Muscle of leg (tissue), 11 donors: ENCODE measurements around the gene MICU1. TPM values are rescaled to one million over a fixed set of nuclear protein-coding genes. Genes with fewer than 3 reads are reported as not detected.
A peak's percentile ranks its signal among the peaks of the same experiment; 100 is the strongest.
"Not testable (repeated sequence)": the region's sequence is repeated elsewhere in the genome, so short reads cannot be mapped to it uniquely, and the experiment has no call there.

Source experiments
- DNase-seq: peaks from one replicate; pipeline ENCODE4 v3.0.0; 2013
- H3K27ac ChIP-seq: one replicate; pipeline ENCODE4 v1.5.1; 2013; ENCODE audit warnings: mild to moderate bottlenecking, low read length, control low read depth
- H3K27me3 ChIP-seq: one replicate; pipeline ENCODE4 v1.6.1; 2013; ENCODE audit warnings: low read length; ENCODE audit not compliant: control insufficient read depth, insufficient read depth
- H3K36me3 ChIP-seq: one replicate; pipeline ENCODE4 v1.6.1; 2013; ENCODE audit warnings: low read length; ENCODE audit not compliant: control insufficient read depth, insufficient read depth
- H3K4me1 ChIP-seq: one replicate; pipeline ENCODE4 v1.6.1; 2013; ENCODE audit warnings: low read length; ENCODE audit not compliant: control insufficient read depth, insufficient read depth
- H3K4me3 ChIP-seq: one replicate; pipeline ENCODE4 v1.5.1; 2013; ENCODE audit warnings: low read length, control low read depth
- H3K9me3 ChIP-seq: replicated peaks from 2 replicates; pipeline ENCODE4 v1.6.1; 2013; ENCODE audit warnings: low read depth, low read length; ENCODE audit not compliant: control insufficient read depth
- WGBS: methylation state at CpG from one replicate; pipeline ENCODE4 v1.1.5; 2013; ENCODE audit warnings: missing lambda C conversion rate; ENCODE audit not compliant: insufficient coverage; 5-methylcytosine and 5-hydroxymethylcytosine counted together
- polyA plus RNA-seq, 8 donors: library from polyadenylated mRNA; unstranded; fragments of 120-200 nt; gene quantifications; one replicate each; pipeline versions ENCODE4 v1.2.1 to v1.2.3, GENCODE V29; 2013; ENCODE audit warnings: inconsistent platforms in 1 of 8, low replicate concordance in 1 of 8; ENCODE audit not compliant: insufficient read length in 8 of 8, insufficient read depth in 1 of 8
- total RNA-seq: library from RNA; stranded (reverse); fragments of 120-200 nt; gene quantifications from one replicate; pipeline ENCODE4 v1.2.4, GENCODE V29; 2013

MICU1 gene
- total and polyA plus RNA-seq, 9 donors: 67.7 to 129 (median 81.6) TPM

- not testable (repeated sequence) for H3K27me3 ChIP-seq, H3K27ac ChIP-seq, DNase-seq, H3K4me3 ChIP-seq, H3K4me1 ChIP-seq
- H3K9me3 ChIP-seq: peaks cover 13% of the 10 kb centered on the region
- H3K36me3 ChIP-seq: peaks cover 22% of the 10 kb centered on the region
- WGBS: 97% methylated on average over 6 of the region's 6 CpGs
Observed at GRCh38 chr10:72543855-72544254, 82.0 kb downstream of the MICU1 start.

GRCh38 chr10:72542396-72542815 lies 83.5 kb downstream of the MICU1 start:
- no peak overlapping the region for H3K4me3 ChIP-seq
- WGBS: 83% methylated on average over 8 of the region's 8 CpGs

GRCh38 chr10:72541337-72541736 lies 84.5 kb downstream of the MICU1 start:
- peaks cover 17% of the 10 kb centered on the region for H3K36me3 ChIP-seq
- H3K4me3 ChIP-seq: no peak overlapping the region
- peaks cover 13% of the 10 kb centered on the region for H3K9me3 ChIP-seq
- no peaks in the 10 kb centered on the region for H3K27me3 ChIP-seq
- no peak for DNase-seq
- no peaks in the 10 kb centered on the region for H3K4me1 ChIP-seq
- no peak overlapping the region for H3K27ac ChIP-seq

More at GRCh38 chr10:72542396-72542815, 83.5 kb downstream of the MICU1 start:
- DNase-seq: peak; percentile 53
- H3K36me3 ChIP-seq: peaks cover 17% of the 10 kb centered on the region
- H3K9me3 ChIP-seq: peaks cover 13% of the 10 kb centered on the region
- no peaks in the 10 kb centered on the region for H3K4me1 ChIP-seq
- H3K27ac ChIP-seq: peak overlapping the region; percentile 6
- no peaks in the 10 kb centered on the region for H3K27me3 ChIP-seq

- Histone ChIP-seq H3K27me3 (no peaks in the 10 kb centered on the region), H3K4me3 (no peak overlapping the region), H3K9me3 (peaks cover 13% of the 10 kb centered on the region), H3K27ac (no peak overlapping the region), H3K4me1 (no peaks in the 10 kb centered on the region), H3K36me3 (peaks cover 15% of the 10 kb centered on the region)
- no peak for DNase-seq
- no CpG with 5 or more reads among the region's 2 CpGs for WGBS
Observed at GRCh38 chr10:72540193-72540807, 85.6 kb downstream of the MICU1 start.

GRCh38 chr10:72539137-72539536 lies 86.7 kb downstream of the MICU1 start:
- peaks cover 13% of the 10 kb centered on the region for H3K9me3 ChIP-seq
- no peak overlapping the region for H3K4me3 ChIP-seq
- H3K4me1 ChIP-seq: no peaks in the 10 kb centered on the region
- no peak overlapping the region for H3K27ac ChIP-seq
- no CpG with 5 or more reads among the region's 1 CpG for WGBS
- H3K27me3 ChIP-seq: no peaks in the 10 kb centered on the region
- DNase-seq: no peak
- peaks cover 14% of the 10 kb centered on the region for H3K36me3 ChIP-seq

- Histone ChIP-seq H3K27me3 (no peaks in the 10 kb centered on the region), H3K4me3 (no peak overlapping the region), H3K27ac (no peak overlapping the region), H3K9me3 (no peaks in the 10 kb centered on the region), H3K4me1 (no peaks in the 10 kb centered on the region), H3K36me3 (no peaks in the 10 kb centered on the region)
- peak; percentile 5 for DNase-seq
Observed at GRCh38 chr10:72525689-72526088, 100.2 kb downstream of the MICU1 start.

GRCh38 chr10:72525277-72525676 lies 100.6 kb downstream of the MICU1 start:
- Histone ChIP-seq H3K36me3 (no peaks in the 10 kb centered on the region), H3K27me3 (no peaks in the 10 kb centered on the region), H3K4me3 (no peak overlapping the region), H3K4me1 (no peaks in the 10 kb centered on the region), H3K27ac (no peak overlapping the region), H3K9me3 (no peaks in the 10 kb centered on the region)
- 45% methylated on average over 1 of the region's 5 CpGs for WGBS
- peak; percentile 7 for DNase-seq

- no peak overlapping the region for H3K27ac ChIP-seq
- H3K36me3 ChIP-seq: no peaks in the 10 kb centered on the region
- no peak overlapping the region for H3K4me3 ChIP-seq
- no peaks in the 10 kb centered on the region for H3K27me3 ChIP-seq
- no peak for DNase-seq
- H3K9me3 ChIP-seq: no peaks in the 10 kb centered on the region
- WGBS: 69% methylated on average over 2 of the region's 2 CpGs
- no peaks in the 10 kb centered on the region for H3K4me1 ChIP-seq
Observed at GRCh38 chr10:72524489-72524888, 101.4 kb downstream of the MICU1 start.

- 60% methylated on average over 1 of the region's 3 CpGs for WGBS
- H3K27me3 ChIP-seq: no peaks in the 10 kb centered on the region
- H3K9me3 ChIP-seq: no peaks in the 10 kb centered on the region
- no peak for DNase-seq
- no peak overlapping the region for H3K4me3 ChIP-seq
- H3K4me1 ChIP-seq: no peaks in the 10 kb centered on the region
- no peak overlapping the region for H3K27ac ChIP-seq
- no peaks in the 10 kb centered on the region for H3K36me3 ChIP-seq
Observed at GRCh38 chr10:72523932-72524396, 101.9 kb downstream of the MICU1 start.

- Histone ChIP-seq H3K27ac (no peak overlapping the region), H3K9me3 (no peaks in the 10 kb centered on the region), H3K4me3 (no peak overlapping the region), H3K4me1 (no peaks in the 10 kb centered on the region), H3K27me3 (no peaks in the 10 kb centered on the region), H3K36me3 (no peaks in the 10 kb centered on the region)
- no CpG with 5 or more reads among the region's 5 CpGs for WGBS
- DNase-seq: no peak
Observed at GRCh38 chr10:72523062-72523461, 102.8 kb downstream of the MICU1 start.

GRCh38 chr10:72517244-72517643 lies 108.6 kb downstream of the MICU1 start:
- Histone ChIP-seq H3K9me3 (peaks cover 2% of the 10 kb centered on the region), H3K4me1 (no peaks in the 10 kb centered on the region), H3K27me3 (no peaks in the 10 kb centered on the region), H3K36me3 (no peaks in the 10 kb centered on the region), H3K27ac (no peak overlapping the region), H3K4me3 (no peak overlapping the region)
- no peak for DNase-seq
- no CpG with 5 or more reads among the region's 8 CpGs for WGBS
